Measurements from ENCODE around the gene TSPAN18.

GRCh38 chr11:44693654-44694119, 33.1 kb upstream of the TSPAN18 start:
- TF ChIP-seq CTCF (conservative IDR thresholded peaks at IDR 0.05; ENCODE audit: low read depth in 2 of 2) (no peak), POLR2AphosphoS5 (IDR thresholded peaks at IDR 0.05; ENCODE audit: low read depth) (no peak), EZH2phosphoT487 (IDR thresholded peaks at IDR 0.05; ENCODE audit: unreplicated experiment) (no peak), REST (IDR thresholded peaks at IDR 0.05; ENCODE audit: unreplicated experiment) (no peak), EZH2 (IDR thresholded peaks at IDR 0.05; ENCODE audit: low read depth, unreplicated experiment) (no peak), JUNB (IDR thresholded peaks at IDR 0.05; ENCODE audit: unreplicated experiment) (no peak), CREB1 (CRISPR knock-in tag; IDR thresholded peaks at IDR 0.05; ENCODE audit: low read depth) (no peak), ZNF114 (CRISPR knock-in tag; IDR thresholded peaks at IDR 0.05) (no peak), ZNF331 (CRISPR knock-in tag; IDR thresholded peaks at IDR 0.05; ENCODE audit: low read depth) (no peak), STAT1 (IDR thresholded peaks at IDR 0.05; ENCODE audit: unreplicated experiment) (no peak), NANOG (IDR thresholded peaks at IDR 0.05; ENCODE audit: borderline replicate concordance) (no peak), ETS1 (IDR thresholded peaks at IDR 0.05) (no peak)

Measured in GM23338 (cell line).